ENCODE measurements around the gene NCS1.

The NCS1 gene

DNA sequence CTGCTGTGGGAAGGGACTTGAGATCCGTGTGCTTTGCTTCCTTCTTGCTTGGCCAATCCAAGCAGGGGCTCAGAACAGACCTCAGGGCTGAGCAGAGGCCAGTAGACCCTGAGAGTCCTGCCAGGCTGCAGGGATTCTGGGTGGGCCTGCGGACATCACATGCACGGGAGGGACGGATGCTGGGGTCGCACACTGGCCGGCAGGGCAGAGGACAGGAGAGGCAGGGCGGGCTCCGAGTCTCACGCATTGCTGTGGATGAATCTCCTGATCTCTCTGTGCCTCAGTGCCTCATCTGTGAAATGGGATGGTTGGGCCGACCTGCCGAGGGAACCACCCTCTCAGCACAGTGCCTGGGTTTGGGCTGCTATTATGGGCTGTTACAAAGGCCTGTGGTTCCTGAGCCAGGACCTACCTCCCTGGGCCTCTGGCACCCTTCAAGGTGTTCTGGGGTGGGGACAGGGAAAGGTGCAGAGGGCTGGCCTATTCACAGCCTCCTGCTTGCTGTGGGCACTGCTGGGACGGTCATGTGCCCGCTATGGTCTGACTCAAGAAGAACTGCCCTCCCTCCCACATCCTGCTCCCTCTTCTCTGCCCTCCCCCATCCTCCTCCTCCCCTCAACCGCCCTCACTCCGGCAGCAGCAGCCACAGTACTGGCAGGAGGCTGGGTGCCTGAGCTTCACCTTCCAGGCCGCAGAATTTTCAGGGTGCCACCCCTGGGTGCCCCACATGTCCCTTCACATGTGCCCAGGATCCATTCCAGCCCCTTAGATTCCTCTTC, 43.3 kb downstream of the NCS1 start:
- DNase-seq: peak; percentile 44 to 74 (median 63)

DNA sequence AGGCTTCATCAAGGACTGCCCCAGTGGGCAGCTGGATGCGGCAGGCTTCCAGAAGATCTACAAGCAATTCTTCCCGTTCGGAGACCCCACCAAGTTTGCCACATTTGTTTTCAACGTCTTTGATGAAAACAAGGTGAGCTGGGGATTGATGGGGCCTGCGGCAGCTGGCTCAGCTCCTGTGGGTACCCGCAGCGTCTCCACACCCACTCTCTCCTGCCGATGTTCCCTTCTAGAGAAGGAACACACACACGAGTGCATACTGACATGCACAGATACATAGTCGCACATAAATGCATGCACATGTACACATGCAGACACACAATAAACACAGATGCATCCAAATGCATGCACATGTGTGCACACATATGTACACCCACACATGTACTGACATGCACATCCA, 45.6 kb downstream of the NCS1 start:
- no peak for DNase-seq

- no peak for DNase-seq
Observed at GRCh38 chr9:130219661-130220096, 47.5 kb downstream of the NCS1 start.

DNA sequence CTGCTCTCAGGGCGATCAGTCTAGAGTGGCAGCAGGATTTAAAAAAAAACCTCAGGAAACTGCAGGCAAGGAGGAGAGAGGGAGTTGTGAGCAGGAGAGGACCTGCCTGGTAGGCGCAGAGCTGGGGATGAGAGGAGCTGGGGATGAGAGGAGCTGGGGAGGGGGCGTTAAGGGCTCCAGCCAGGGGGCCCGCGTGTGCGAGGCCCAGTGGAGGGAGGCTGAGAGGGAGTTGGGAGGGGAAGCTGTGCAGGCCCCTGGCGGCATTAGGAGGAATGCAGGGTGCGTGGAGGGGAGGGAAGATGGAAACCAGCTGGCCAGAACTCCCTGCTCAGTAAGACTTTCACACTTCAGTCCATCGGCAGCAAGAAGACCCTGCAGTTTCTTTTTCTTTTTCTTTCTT, 48.1 kb downstream of the NCS1 start:
- no peak for DNase-seq

DNA sequence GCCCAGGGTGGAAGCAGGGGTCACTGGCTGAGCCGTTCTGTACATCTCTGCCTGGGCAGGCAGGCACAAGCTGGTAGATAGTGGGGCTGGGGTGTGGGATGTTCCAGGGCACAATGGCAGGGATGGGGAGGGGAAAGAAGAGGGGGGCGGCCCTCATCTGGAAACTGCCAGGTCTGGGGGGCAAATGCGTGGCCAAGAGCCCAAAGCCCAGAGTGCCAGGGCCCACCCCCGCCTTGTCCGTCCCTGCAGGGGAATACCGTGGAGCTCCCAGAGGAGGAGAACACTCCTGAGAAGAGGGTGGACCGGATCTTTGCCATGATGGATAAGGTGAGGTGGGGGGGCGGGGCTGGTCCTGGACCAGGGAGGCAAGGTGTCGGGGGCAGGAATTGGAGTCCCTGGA, 50.6 kb downstream of the NCS1 start:
- no peak for DNase-seq

GRCh38 chr9:130225071-130225470, 52.9 kb downstream of the NCS1 start:
- DNase-seq: no peak

DNA sequence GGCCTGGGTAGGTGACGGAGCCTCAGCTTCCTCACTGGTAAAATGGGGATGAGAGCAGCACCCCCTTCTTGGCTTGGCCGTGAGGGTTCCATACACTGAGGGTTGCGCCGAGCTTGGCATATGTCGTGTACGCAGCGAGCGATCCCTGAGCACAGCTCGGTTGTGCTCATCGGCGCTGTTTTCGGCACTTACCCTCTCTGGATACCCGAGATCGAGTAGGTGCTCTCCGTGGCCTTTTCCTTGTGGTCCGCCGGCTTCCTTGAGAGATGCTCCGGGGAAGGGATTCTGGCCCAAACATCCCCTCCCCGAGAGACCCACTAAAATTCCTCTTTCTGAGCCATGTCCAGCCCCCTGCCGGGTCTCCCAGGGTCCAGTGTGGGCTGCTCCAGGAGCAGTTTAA, 53.4 kb downstream of the NCS1 start:
- DNase-seq: no peak

GRCh38 chr9:130226112-130226511, 53.9 kb downstream of the NCS1 start:
- no peak for DNase-seq

DNA sequence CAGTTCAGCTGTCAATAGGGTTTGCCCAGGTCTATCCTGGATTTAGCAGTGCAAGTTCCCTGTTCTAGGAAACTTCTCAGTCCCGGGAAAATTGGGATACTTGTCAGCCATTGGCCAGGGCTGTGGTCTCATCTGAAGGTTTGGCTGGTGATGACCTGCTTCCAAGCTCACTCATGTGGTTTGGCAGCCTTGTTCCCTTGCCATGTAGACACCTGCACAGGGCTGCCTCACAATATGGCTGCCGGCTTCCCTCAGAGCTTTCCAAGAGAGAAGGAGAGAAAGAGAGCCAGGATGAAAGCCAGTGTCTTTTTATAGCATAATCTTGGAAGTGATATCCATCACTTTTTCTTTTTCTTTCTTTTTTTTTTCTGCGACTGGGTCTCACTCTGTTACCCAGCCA, 55.6 kb downstream of the NCS1 start:
- DNase-seq: no peak

DNA sequence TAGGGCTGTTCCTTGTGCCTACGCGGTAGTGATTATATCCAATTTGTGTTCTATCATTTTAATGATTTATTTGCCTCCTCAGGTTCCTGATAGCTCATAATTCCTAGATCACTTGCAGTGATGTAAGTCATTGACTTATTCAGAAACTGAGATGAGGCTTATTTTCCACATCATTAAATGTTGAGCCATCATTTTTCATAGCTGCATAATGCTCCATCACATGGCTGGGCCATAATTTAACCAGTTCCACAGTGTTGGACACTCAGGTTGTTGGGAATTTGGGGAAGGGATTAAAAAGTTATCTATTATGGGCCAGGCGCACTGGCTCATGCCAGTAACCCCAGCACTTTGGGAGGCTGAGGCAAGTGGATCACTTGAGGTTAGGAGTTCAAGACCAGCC, 57.6 kb downstream of the NCS1 start:
- no peak for DNase-seq

- DNase-seq: no peak
Observed at GRCh38 chr9:130230631-130231030, 58.4 kb downstream of the NCS1 start.

- DNase-seq: no peak
Observed at GRCh38 chr9:130232899-130233586, 60.8 kb downstream of the NCS1 start.

- DNase-seq: no peak
Observed at GRCh38 chr9:130233587-130233945, 61.4 kb downstream of the NCS1 start.

DNA sequence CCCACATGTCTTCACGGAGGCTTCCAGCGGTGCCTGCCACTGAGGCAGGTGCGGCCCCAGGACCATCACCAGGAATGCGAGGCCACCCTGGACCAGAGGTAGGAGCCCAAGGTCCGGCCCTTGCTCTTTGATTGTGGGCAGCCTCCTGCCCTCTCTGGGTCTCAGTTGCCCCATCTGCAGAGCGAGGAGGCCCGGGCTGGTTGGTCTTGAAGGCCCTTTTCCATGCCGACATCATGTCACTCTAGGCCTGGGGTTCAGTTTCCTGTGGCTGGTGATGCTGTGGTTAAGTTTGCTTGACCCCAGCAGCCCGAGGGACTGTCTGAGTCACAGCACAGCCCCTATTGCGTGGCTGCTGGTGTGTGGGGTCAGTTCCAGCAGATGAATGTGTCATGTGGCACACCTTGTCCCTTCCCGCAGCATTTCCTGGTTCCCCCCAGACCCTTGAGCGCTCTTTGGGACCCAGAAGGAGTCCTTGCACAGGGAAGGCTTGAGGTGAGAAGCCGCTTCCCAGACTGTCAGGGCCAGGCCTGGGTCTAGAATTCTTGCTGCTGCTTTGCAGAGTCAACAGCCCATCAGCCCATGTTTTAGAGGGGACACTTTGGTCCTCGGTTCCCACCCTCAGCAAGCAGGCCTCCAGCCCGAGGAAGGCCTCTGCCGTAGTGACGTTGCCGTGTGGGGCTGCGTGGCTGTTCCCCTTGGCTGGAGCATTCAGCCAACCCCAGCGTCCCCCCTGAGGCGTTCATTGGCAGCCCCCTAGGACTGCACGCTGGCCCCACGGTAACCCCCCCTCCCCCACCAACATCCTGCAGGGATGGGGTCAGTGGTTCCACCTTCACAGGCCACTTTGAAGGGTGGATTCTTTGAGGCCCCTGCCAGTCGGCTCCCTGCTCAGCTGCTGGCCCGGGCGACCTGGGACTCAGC, 62.4 kb downstream of the NCS1 start:
- DNase-seq: no peak

DNA sequence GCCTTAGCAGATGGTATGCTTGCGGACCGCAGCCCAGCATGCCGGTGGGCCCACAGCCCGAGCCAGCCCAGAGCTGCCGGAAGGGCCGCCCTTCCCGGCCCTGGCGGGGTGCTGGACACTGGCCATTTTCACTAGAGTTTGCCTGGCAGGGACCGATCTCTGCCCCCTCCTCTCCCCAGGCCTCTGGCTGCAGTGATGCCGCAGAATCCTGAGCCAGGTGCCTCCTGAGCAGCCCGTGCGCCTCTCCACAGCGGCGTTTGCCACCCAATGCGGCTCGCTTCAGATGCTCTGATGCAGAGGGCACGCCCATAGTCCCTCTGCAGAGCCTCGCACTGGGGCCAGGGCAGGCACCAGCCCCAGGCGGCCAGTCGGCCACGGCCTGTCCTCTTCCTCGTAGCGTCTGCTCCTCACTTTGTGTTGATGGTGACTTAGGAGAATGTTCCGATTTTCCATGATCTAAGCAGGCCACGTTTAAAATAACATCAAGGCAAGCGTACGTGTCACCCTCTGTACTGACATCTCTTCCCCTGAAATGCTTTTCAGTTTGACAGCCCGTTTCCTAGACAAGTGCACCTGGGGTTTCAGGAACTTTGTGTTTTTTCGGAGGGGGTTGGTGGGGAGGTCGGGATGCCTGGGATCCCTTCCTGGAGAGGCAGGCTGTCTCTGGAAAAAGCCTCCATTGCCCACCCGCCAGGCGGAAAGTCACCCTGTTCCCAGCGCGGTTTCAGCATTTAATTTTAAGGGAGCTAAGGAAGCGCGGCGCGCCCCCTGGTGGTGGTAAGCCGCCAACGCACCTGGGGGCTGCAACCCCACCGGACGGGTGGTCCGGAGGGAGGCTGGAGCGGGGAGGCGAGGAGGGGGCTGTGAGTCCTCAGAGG, 63.6 kb downstream of the NCS1 start:
- DNase-seq: peak; percentile 68 to 83 (median 75)

- no peak for DNase-seq
Observed at GRCh38 chr9:130236436-130236985, 64.3 kb downstream of the NCS1 start.

DNA sequence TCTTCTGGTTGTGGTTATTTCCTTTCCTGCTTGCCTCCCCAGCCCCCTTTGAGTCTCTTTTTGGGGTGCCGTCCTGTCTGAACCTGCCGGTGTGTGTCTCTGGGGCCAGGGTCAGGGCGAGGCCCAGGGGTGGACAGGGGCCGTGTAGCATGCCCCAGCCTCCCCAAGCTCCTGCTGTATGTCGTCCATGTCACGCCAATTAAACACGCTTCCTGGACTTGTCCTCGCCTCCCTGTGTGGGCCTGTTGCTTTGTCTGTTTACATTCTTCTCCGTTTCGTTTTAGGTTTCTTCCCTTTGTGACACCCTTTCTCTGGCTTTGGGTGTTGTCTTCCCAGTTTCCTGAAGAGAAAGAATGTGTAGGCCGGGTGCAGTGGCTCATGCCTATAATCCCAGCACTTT, 64.9 kb downstream of the NCS1 start:
- no peak for DNase-seq

GRCh38 chr9:130237763-130238524, 65.7 kb downstream of the NCS1 start:
- no peak for DNase-seq

- DNase-seq: no peak
Observed at GRCh38 chr9:130239363-130239695, 67.1 kb downstream of the NCS1 start.

DNA sequence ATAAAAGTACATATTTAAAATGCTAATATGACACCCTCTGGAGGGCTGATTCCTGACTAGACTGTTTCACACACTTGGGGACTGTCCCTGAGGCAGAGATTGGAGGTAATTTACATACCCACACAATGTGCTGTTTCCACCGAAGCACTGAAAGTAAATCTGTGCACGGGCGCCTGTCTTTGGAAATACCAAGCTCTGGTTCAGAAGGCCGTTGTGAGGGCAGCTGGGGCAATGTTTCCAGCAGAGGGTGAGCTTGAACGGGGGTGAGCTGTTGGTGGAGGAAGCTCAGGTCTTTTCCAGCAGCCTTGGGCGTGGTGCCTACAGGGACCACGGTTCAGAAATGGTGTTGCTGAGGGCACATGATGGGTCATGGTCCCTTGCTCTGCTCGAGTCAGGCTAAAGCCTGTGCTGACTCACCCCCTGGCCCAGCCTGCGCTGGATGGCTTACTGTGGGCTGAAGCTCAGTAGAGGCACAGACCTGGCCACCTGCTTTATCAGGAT, 67.6 kb downstream of the NCS1 start:
- peak; percentile 44 to 58 (median 52) for DNase-seq
